Liver (tissue), 9 donors: ENCODE data around the gene NR2F6. TPM values are rescaled to one million over a fixed set of nuclear protein-coding genes. Genes with fewer than 3 reads are reported as not detected.

ENCODE experiments used
- DNase-seq: peaks from one replicate; pipeline ENCODE4 v3.0.0-alpha.2; 2017; ENCODE audit warnings: low spot score
- H3K27ac ChIP-seq, 2 donors: one replicate each; pipeline ENCODE4 v1.7.0; 2013; ENCODE audit warnings: inconsistent platforms in 2 of 2, low read length in 2 of 2, control low read depth in 1 of 2, low read depth in 1 of 2, mild to moderate bottlenecking in 1 of 2
- H3K27me3 ChIP-seq, 4 donors: one replicate each; pipeline versions ENCODE4 v1.6.1 to v1.7.0; 2013; ENCODE audit warnings: low read length in 3 of 4, inconsistent platforms in 1 of 4, mild to moderate bottlenecking in 1 of 4, moderate library complexity in 1 of 4; ENCODE audit not compliant: control insufficient read depth in 4 of 4, insufficient read depth in 4 of 4
- H3K36me3 ChIP-seq, 4 donors: one replicate each; pipeline versions ENCODE4 v1.6.1 to v1.7.0; 2013; ENCODE audit warnings: low read length in 3 of 4, mild to moderate bottlenecking in 3 of 4, low read depth in 1 of 4, moderate library complexity in 1 of 4; ENCODE audit not compliant: control insufficient read depth in 4 of 4, insufficient read depth in 3 of 4
- H3K4me1 ChIP-seq, 4 donors: one replicate each; pipeline versions ENCODE4 v1.6.1 to v1.7.0; 2013; ENCODE audit warnings: low read length in 3 of 4, mild to moderate bottlenecking in 3 of 4, moderate library complexity in 1 of 4; ENCODE audit not compliant: control insufficient read depth in 4 of 4, insufficient read depth in 4 of 4
- H3K4me3 ChIP-seq, 3 donors: one replicate each; pipeline versions ENCODE4 v1.6.1 to v1.7.0; 2013; ENCODE audit warnings: low read length in 3 of 3, control low read depth in 1 of 3, low read depth in 1 of 3, mild to moderate bottlenecking in 1 of 3
- H3K9ac ChIP-seq, 2 donors: one replicate each; pipeline ENCODE4 v1.7.0; 2013; ENCODE audit warnings: low read length in 2 of 2, mild to moderate bottlenecking in 2 of 2, moderate library complexity in 2 of 2, control low read depth in 1 of 2, low read depth in 1 of 2
- H3K9me3 ChIP-seq, 4 donors: one replicate each; pipeline versions ENCODE4 v1.6.1 to v1.7.0; 2013; ENCODE audit warnings: low read length in 3 of 4; ENCODE audit not compliant: control insufficient read depth in 4 of 4
- ATF3 ChIP-seq: IDR thresholded peaks from 2 replicates; pipeline ENCODE4 v1.6.1; 2016; ENCODE audit warnings: antibody characterized with exemption
- EGR1 ChIP-seq, 2 donors: IDR thresholded peaks; 2 replicates each; pipeline ENCODE4 v1.6.1; 2016 to 2018; ENCODE audit warnings: antibody characterized with exemption in 2 of 2, low read depth in 2 of 2
- FOXA1 ChIP-seq: IDR thresholded peaks from 2 replicates; pipeline ENCODE4 v1.6.1; 2016; ENCODE audit warnings: antibody characterized with exemption
- FOXA2 ChIP-seq: IDR thresholded peaks from 2 replicates; pipeline ENCODE4 v1.6.1; 2016; ENCODE audit warnings: antibody characterized with exemption
- GABPA ChIP-seq, 2 donors: IDR thresholded peaks in 1 of 2; conservative IDR thresholded peaks in 1 of 2; 2 replicates each; pipeline ENCODE4 v1.6.1; 2016; ENCODE audit warnings: antibody characterized with exemption in 2 of 2, mild to moderate bottlenecking in 1 of 2, moderate library complexity in 1 of 2
- HNF4A ChIP-seq, 2 donors: conservative IDR thresholded peaks; 2 replicates each; pipeline ENCODE4 v1.6.1; 2016; ENCODE audit warnings: antibody characterized with exemption in 2 of 2, mild to moderate bottlenecking in 2 of 2
- HNF4G ChIP-seq: IDR thresholded peaks from 2 replicates; pipeline ENCODE4 v1.6.1; 2016; ENCODE audit warnings: antibody characterized with exemption
- JUND ChIP-seq, 2 donors: IDR thresholded peaks; 2 replicates each; pipeline ENCODE4 v1.6.1; 2016; ENCODE audit warnings: antibody characterized with exemption in 2 of 2
- NR2F2 ChIP-seq: IDR thresholded peaks from 2 replicates; pipeline ENCODE4 v1.6.1; 2016; ENCODE audit warnings: antibody characterized with exemption
- RAD21 ChIP-seq, 2 donors: IDR thresholded peaks; 2 replicates each; pipeline ENCODE4 v1.6.1; 2016; ENCODE audit warnings: antibody characterized with exemption in 2 of 2, mild to moderate bottlenecking in 2 of 2
- SP1 ChIP-seq: IDR thresholded peaks from 2 replicates; pipeline ENCODE4 v1.6.1; 2018; ENCODE audit warnings: antibody characterized with exemption, mild to moderate bottlenecking
- YY1 ChIP-seq: IDR thresholded peaks from 2 replicates; pipeline ENCODE4 v1.6.1; 2016; ENCODE audit warnings: antibody characterized with exemption, mild to moderate bottlenecking
- WGBS: extraction: QIAGEN DNeasy Blood & Tissue Kit; methylation state at CpG from one replicate; pipeline ENCODE4 v1.1.7; 2013; 5-methylcytosine and 5-hydroxymethylcytosine counted together
- polyA plus RNA-seq, 2 donors: library from polyadenylated mRNA; stranded (reverse) in 1 of 2; unstranded in 1 of 2; fragments of 200-250 nt in 1 of 2; fragments of >200 nt in 1 of 2; fragmentation: Nextera tagmentation in 1 of 2; extraction: Ambion mirVana in 1 of 2; gene quantifications; one replicate each; pipeline versions ENCODE4 v1.2.1 to v1.2.3, GENCODE V29; 2013 to 2015
- total RNA-seq, 2 donors: library from RNA; depleted of rRNA; stranded (reverse); fragments of >200 nt; gene quantifications; one replicate each; pipeline ENCODE4 v1.2.3, GENCODE V29; 2014
- TF ChIP-seq, protein P1 (sequence below): IDR thresholded peaks from 2 replicates; pipeline ENCODE4 v1.6.1; 2016; ENCODE audit warnings: antibody characterized with exemption
- TF ChIP-seq, protein P2 (sequence below): IDR thresholded peaks from 2 replicates; pipeline ENCODE4 v1.6.1; 2016; ENCODE audit warnings: antibody characterized with exemption, mild to moderate bottlenecking
- TF ChIP-seq, protein P3 (sequence below): IDR thresholded peaks from 2 replicates; pipeline ENCODE4 v1.6.1; 2016; ENCODE audit warnings: antibody characterized with exemption
- TF ChIP-seq, protein P4 (sequence below): fragments of 150-350 bp; IDR thresholded peaks from 2 replicates; pipeline ENCODE4 v1.5.1; 2017; ENCODE audit warnings: improper control_type of control experiment, low read depth, low read length; ENCODE audit not compliant: missing input control
- donor health status: healthy.
- donor health status: healthy.
- donor health status: healthy.
- donor health status: healthy.
- donor health status: healthy.

The NR2F6 gene
- total and polyA plus RNA-seq, 4 donors: 30.5 to 86.1 (median 52.6) TPM

- Histone ChIP-seq H3K4me3 (no peak overlapping the region), H3K4me1 (peaks cover 12 to 37% (median 21%) of the 10 kb centered on the region in 4 donors), H3K36me3 (peaks cover 5 to 27% (median 17%) of the 10 kb centered on the region in 4 donors), H3K27ac (no peak overlapping the region), H3K9me3 (no peaks in the 10 kb centered on the region), H3K9ac (no peak overlapping the region), H3K27me3 (no peaks in the 10 kb centered on the region)
- no peak for DNase-seq
- TF ChIP-seq, protein P1, sequence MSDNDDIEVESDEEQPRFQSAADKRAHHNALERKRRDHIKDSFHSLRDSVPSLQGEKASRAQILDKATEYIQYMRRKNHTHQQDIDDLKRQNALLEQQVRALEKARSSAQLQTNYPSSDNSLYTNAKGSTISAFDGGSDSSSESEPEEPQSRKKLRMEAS: no peak
- no peak for TF ChIP-seq FOXA1
- TF ChIP-seq EGR1 (IDR thresholded peaks at IDR 0.05; ENCODE audit: low read depth in 2 of 2): no peak
- no peak for TF ChIP-seq NR2F2
- no peak for TF ChIP-seq JUND (IDR thresholded peaks at IDR 0.05)
- TF ChIP-seq, protein P2, sequence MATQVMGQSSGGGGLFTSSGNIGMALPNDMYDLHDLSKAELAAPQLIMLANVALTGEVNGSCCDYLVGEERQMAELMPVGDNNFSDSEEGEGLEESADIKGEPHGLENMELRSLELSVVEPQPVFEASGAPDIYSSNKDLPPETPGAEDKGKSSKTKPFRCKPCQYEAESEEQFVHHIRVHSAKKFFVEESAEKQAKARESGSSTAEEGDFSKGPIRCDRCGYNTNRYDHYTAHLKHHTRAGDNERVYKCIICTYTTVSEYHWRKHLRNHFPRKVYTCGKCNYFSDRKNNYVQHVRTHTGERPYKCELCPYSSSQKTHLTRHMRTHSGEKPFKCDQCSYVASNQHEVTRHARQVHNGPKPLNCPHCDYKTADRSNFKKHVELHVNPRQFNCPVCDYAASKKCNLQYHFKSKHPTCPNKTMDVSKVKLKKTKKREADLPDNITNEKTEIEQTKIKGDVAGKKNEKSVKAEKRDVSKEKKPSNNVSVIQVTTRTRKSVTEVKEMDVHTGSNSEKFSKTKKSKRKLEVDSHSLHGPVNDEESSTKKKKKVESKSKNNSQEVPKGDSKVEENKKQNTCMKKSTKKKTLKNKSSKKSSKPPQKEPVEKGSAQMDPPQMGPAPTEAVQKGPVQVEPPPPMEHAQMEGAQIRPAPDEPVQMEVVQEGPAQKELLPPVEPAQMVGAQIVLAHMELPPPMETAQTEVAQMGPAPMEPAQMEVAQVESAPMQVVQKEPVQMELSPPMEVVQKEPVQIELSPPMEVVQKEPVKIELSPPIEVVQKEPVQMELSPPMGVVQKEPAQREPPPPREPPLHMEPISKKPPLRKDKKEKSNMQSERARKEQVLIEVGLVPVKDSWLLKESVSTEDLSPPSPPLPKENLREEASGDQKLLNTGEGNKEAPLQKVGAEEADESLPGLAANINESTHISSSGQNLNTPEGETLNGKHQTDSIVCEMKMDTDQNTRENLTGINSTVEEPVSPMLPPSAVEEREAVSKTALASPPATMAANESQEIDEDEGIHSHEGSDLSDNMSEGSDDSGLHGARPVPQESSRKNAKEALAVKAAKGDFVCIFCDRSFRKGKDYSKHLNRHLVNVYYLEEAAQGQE: no peak
- TF ChIP-seq, protein P3, sequence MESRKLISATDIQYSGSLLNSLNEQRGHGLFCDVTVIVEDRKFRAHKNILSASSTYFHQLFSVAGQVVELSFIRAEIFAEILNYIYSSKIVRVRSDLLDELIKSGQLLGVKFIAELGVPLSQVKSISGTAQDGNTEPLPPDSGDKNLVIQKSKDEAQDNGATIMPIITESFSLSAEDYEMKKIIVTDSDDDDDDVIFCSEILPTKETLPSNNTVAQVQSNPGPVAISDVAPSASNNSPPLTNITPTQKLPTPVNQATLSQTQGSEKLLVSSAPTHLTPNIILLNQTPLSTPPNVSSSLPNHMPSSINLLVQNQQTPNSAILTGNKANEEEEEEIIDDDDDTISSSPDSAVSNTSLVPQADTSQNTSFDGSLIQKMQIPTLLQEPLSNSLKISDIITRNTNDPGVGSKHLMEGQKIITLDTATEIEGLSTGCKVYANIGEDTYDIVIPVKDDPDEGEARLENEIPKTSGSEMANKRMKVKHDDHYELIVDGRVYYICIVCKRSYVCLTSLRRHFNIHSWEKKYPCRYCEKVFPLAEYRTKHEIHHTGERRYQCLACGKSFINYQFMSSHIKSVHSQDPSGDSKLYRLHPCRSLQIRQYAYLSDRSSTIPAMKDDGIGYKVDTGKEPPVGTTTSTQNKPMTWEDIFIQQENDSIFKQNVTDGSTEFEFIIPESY: no peak
- no peak for TF ChIP-seq SP1
- no peak for TF ChIP-seq HNF4G
- TF ChIP-seq, protein P4, sequence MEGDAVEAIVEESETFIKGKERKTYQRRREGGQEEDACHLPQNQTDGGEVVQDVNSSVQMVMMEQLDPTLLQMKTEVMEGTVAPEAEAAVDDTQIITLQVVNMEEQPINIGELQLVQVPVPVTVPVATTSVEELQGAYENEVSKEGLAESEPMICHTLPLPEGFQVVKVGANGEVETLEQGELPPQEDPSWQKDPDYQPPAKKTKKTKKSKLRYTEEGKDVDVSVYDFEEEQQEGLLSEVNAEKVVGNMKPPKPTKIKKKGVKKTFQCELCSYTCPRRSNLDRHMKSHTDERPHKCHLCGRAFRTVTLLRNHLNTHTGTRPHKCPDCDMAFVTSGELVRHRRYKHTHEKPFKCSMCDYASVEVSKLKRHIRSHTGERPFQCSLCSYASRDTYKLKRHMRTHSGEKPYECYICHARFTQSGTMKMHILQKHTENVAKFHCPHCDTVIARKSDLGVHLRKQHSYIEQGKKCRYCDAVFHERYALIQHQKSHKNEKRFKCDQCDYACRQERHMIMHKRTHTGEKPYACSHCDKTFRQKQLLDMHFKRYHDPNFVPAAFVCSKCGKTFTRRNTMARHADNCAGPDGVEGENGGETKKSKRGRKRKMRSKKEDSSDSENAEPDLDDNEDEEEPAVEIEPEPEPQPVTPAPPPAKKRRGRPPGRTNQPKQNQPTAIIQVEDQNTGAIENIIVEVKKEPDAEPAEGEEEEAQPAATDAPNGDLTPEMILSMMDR: no peak
- no peak for TF ChIP-seq HNF4A (conservative IDR thresholded peaks at IDR 0.05)
- no peak for TF ChIP-seq FOXA2
- TF ChIP-seq YY1: no peak
- TF ChIP-seq GABPA (IDR thresholded peaks at IDR 0.05 in 1 of 2, conservative IDR thresholded peaks at IDR 0.05 in 1 of 2): no peak
- no peak for TF ChIP-seq ATF3
- TF ChIP-seq RAD21 (IDR thresholded peaks at IDR 0.05): no peak
- 95% methylated on average over 25 of the region's 25 CpGs for WGBS
These were observed 13.5 kb downstream of the NR2F6 start for GRCh38 chr19:17232258-17232657.

GRCh38 chr19:17229890-17230289, 15.8 kb downstream of the NR2F6 start:
- peaks cover 5 to 27% (median 17%) of the 10 kb centered on the region in 4 donors for H3K36me3 ChIP-seq
- H3K27ac ChIP-seq: no peak overlapping the region
- no peak for DNase-seq
- WGBS: 98% methylated on average over 3 of the region's 3 CpGs
- no peak overlapping the region for H3K4me3 ChIP-seq
- H3K4me1 ChIP-seq: peaks cover 3 to 24% (median 10%) of the 10 kb centered on the region in 4 donors
- H3K9ac ChIP-seq: no peak overlapping the region
- H3K27me3 ChIP-seq: no peaks in the 10 kb centered on the region
- no peaks in the 10 kb centered on the region for H3K9me3 ChIP-seq
- TF ChIP-seq NR2F2 (no peak), FOXA2 (no peak), HNF4G (no peak), GABPA (IDR thresholded peaks at IDR 0.05 in 1 of 2, conservative IDR thresholded peaks at IDR 0.05 in 1 of 2) (no peak), RAD21 (IDR thresholded peaks at IDR 0.05) (no peak), SP1 (no peak)
- TF ChIP-seq, protein P4: no peak
- TF ChIP-seq, protein P2: no peak
